Hepatocyte (in vitro differentiated cells): Measurements from ENCODE around the gene ITPR3. TPM values are rescaled to one million over a fixed set of nuclear protein-coding genes. Genes with fewer than 3 reads are reported as not detected.

Experiments used
- DNase-seq: peaks from one replicate; pipeline ENCODE4 v3.0.0-alpha.2; 2016; ENCODE audit warnings: low spot score
- H2AFZ ChIP-seq: fragments of 200-600 bp; sonication (generic); 2 replicates; pipeline ENCODE4 v1.6.0; 2016; ENCODE audit warnings: antibody characterized with exemption, mild to moderate bottlenecking
- H3K27ac ChIP-seq: fragments of 200-600 bp; sonication (generic); 2 replicates; pipeline ENCODE4 v1.5.1; 2016; ENCODE audit warnings: mild to moderate bottlenecking
- H3K27me3 ChIP-seq: fragments of 200-600 bp; sonication (generic); 2 replicates; pipeline ENCODE4 v1.6.1; 2016
- H3K36me3 ChIP-seq: fragments of 200-600 bp; sonication (generic); replicated peaks from 2 replicates; pipeline ENCODE4 v1.5.1; 2016; ENCODE audit warnings: low read depth; ENCODE audit not compliant: insufficient read depth
- H3K4me1 ChIP-seq: fragments of 200-600 bp; sonication (generic); 2 replicates; pipeline ENCODE4 v1.5.1; 2016; ENCODE audit warnings: mild to moderate bottlenecking, moderate library complexity; ENCODE audit not compliant: insufficient read depth
- H3K4me2 ChIP-seq: fragments of 200-600 bp; sonication (generic); 2 replicates; pipeline ENCODE4 v1.6.0; 2016
- H3K4me3 ChIP-seq: fragments of 200-600 bp; sonication (generic); 2 replicates; pipeline ENCODE4 v1.5.1; 2016; ENCODE audit warnings: mild to moderate bottlenecking
- H3K79me2 ChIP-seq: fragments of 200-600 bp; sonication (generic); 2 replicates; pipeline ENCODE4 v1.6.0; 2017; ENCODE audit warnings: mild to moderate bottlenecking
- H3K9me2 ChIP-seq: fragments of 200-600 bp; sonication (generic); replicated peaks from 2 replicates; pipeline ENCODE4 v1.6.0; 2017; ENCODE audit warnings: mild to moderate bottlenecking; ENCODE audit not compliant: insufficient read depth
- H3K9me3 ChIP-seq: fragments of 200-600 bp; sonication (generic); 2 replicates; pipeline ENCODE4 v1.5.1; 2016; ENCODE audit warnings: low read depth, mild to moderate bottlenecking
- H4K20me1 ChIP-seq: fragments of 200-600 bp; sonication (generic); 2 replicates; pipeline ENCODE4 v1.6.0; 2016; ENCODE audit warnings: mild to moderate bottlenecking; ENCODE audit not compliant: insufficient read depth, poor library complexity, severe bottlenecking
- CTCF ChIP-seq: fragments of 200-600 bp; sonication (generic); IDR thresholded peaks from 2 replicates; pipeline ENCODE4 v1.5.1; 2016; ENCODE audit warnings: antibody characterized with exemption, mild to moderate bottlenecking; ENCODE audit not compliant: poor library complexity
- EZH2 ChIP-seq: fragments of 200-600 bp; sonication (generic); IDR thresholded peaks from 2 replicates; pipeline ENCODE4 v1.6.1; 2016; ENCODE audit warnings: antibody characterized with exemption, mild to moderate bottlenecking, borderline replicate concordance
- EZH2phosphoT487 ChIP-seq: fragments of 200-600 bp; sonication (generic); IDR thresholded peaks from one replicate; pipeline ENCODE4 v1.6.1; 2018; ENCODE audit warnings: antibody characterized with exemption, mild to moderate bottlenecking, low read depth, moderate library complexity; ENCODE audit not compliant: unreplicated experiment, severe bottlenecking
- WGBS: methylation state at CpG from one replicate; pipeline ENCODE4 v1.1.6; 2016; ENCODE audit warnings: low lambda C conversion rate; ENCODE audit errors: missing lambda C conversion rate; 5-methylcytosine and 5-hydroxymethylcytosine counted together
- polyA plus RNA-seq: library from polyadenylated mRNA; unstranded; fragments of >200 nt; fragmentation: Nextera tagmentation; extraction: Ambion mirVana; gene quantifications from 2 replicates; pipeline ENCODE4 v1.2.1, GENCODE V29; 2016
- total RNA-seq: library from RNA; depleted of rRNA; stranded (reverse); fragments of >200 nt; gene quantifications from 2 replicates; pipeline ENCODE4 v1.2.3, GENCODE V29; 2014

The ITPR3 gene
- total and polyA plus RNA-seq, 2 experiments from 2014 or later: 16.5 to 39.6 TPM

DNA sequence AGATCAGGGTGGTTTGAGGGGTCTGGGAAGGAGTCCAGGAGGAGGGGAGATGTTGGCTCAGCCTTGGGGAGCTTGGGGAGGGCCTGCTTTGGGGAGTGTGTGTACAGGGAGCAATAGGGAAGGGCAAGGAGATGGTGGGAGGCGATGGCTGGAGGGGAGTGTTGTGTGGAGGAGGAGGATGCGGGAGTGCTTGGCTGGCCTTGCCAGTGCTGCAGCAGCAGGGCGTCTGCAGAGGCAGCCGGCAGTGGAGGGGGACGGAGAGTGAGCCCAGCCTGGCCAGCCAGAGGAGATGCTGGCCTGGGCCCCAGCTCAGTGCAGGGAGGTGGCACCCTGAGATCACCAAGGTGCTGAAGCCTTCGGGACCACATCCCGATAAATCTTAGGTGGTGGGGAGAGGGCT lies 121.7 kb downstream of the ITPR3 start:
- H3K4me1 ChIP-seq: peaks cover 59% of the 10 kb centered on the region
- DNase-seq: no peak
- H3K27me3 ChIP-seq: no peaks in the 10 kb centered on the region
- no peaks in the 10 kb centered on the region for H3K9me3 ChIP-seq
- no peak overlapping the region for H3K27ac ChIP-seq
- H3K9me2 ChIP-seq: no peaks in the 10 kb centered on the region
- H3K4me2 ChIP-seq: peak overlapping the region; percentile 71
- H3K79me2 ChIP-seq: peaks cover 2% of the 10 kb centered on the region
- no peak overlapping the region for H3K4me3 ChIP-seq
- H4K20me1 ChIP-seq: no peaks in the 10 kb centered on the region
- H3K36me3 ChIP-seq: no peaks in the 10 kb centered on the region
- TF ChIP-seq CTCF: no peak
- TF ChIP-seq EZH2: no peak
- no peak for TF ChIP-seq EZH2phosphoT487
- no peak overlapping the region for H2AFZ ChIP-seq
- WGBS: 81% methylated on average over 7 of the region's 7 CpGs

DNA sequence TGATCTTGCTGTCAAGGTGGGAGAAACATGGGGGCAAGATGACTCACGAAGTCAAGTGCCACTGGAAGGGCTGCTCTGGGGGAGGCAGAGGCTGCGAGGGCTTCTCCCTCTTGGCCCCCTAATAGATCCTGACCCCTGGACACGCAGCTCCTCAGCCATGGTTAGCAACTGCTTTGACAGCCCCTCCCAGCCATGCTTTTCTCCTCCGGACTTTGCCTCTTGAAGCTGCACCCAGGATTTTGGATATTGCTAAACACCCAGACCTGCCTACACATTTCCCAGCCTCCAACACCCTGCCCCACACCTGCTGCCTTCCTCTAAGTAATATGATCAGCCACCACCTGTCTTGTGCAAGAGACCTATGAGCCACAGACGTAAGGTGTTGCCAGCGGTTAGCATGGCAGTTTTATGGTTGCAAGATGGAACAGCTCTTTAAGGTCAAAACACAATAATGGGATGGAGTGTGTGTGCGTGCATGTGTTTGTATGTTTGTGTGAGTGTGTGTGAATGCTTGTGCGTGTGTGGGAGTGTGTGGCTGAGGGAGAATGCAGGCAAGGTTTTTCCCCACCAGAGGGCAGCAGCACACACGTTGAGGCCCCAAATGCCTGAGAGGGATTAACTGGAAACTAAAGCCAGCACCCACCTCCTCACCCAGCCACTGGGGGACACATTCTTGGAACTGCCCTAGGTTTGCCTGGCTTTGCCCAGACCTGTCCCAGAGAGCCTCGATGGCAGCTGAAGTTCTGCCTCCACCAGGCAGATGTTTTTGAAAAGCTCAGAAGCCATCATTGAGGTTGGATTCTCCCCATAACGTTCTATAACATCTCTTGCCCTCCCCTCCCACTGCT lies 123.1 kb downstream of the ITPR3 start:
- Histone ChIP-seq H3K27ac (peak overlapping the region; percentile 90), H3K9me2 (no peaks in the 10 kb centered on the region), H3K4me1 (peaks cover 59% of the 10 kb centered on the region), H3K79me2 (peaks cover 2% of the 10 kb centered on the region), H3K4me3 (no peak overlapping the region), H2AFZ (no peak overlapping the region), H3K9me3 (no peaks in the 10 kb centered on the region), H3K27me3 (no peaks in the 10 kb centered on the region), H4K20me1 (no peaks in the 10 kb centered on the region), H3K4me2 (peak overlapping the region; percentile 71), H3K36me3 (no peaks in the 10 kb centered on the region)
- peak; percentile 82 for DNase-seq
- peak; percentile 86 for TF ChIP-seq CTCF
- no peak for TF ChIP-seq EZH2phosphoT487
- 40% methylated on average over 11 of the region's 11 CpGs for WGBS

DNA sequence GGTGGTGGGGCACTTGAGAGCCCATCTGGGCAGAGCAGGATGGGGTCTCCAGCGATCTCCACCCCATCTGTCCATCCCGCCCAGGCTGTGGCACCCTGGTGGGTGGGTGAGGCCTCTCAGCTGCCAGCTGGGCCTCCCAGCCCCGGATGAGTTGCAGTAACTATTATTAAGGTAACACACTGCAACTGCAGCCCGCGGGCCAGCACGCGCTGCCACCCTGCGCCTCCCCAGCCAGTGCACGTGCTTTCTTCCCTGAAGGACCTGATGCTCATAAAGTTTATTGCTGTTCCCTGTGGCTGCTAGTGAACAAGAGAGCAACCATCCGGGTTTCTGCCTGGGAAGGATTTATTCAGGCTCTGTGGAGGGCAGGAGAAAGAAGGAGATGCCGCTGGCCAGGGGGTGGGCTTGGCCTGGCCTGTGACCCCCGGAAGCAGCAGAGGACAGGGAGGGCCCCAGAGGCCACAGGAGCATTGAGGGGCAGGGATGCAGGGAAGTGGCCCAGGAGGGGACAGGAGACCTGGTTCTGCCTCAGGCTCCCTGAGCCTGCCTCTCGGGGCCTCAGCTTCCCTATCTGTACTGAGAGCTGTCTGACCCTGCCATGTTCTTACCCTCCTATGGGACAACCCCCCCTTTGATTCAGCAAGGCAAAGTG lies 123.9 kb downstream of the ITPR3 start:
- peak overlapping the region; percentile 90 for H3K27ac ChIP-seq
- 49% methylated on average over 13 of the region's 13 CpGs for WGBS
- peak; percentile 73 for DNase-seq
- no peak for TF ChIP-seq EZH2
- no peak for TF ChIP-seq EZH2phosphoT487
- TF ChIP-seq CTCF: no peak
- H3K9me3 ChIP-seq: no peaks in the 10 kb centered on the region
- no peaks in the 10 kb centered on the region for H4K20me1 ChIP-seq
- H2AFZ ChIP-seq: no peak overlapping the region
- peak overlapping the region; percentile 71 for H3K4me2 ChIP-seq
- H3K9me2 ChIP-seq: no peaks in the 10 kb centered on the region
- no peak overlapping the region for H3K4me3 ChIP-seq
- H3K36me3 ChIP-seq: no peaks in the 10 kb centered on the region
- H3K79me2 ChIP-seq: peaks cover 2% of the 10 kb centered on the region
- peaks cover 52% of the 10 kb centered on the region for H3K4me1 ChIP-seq
- H3K27me3 ChIP-seq: no peaks in the 10 kb centered on the region
